NCI-H460 (cell line): ENCODE data around the gene ZBED4. TPM values are rescaled to one million over a fixed set of nuclear protein-coding genes. Genes with fewer than 3 reads are reported as not detected.

Experiments
- DNase-seq: peaks from one replicate; pipeline ENCODE4 v3.0.0-alpha.2; 2016; ENCODE audit warnings: low read depth; ENCODE audit errors: extremely low read depth
- total RNA-seq: library from RNA; depleted of rRNA; stranded (reverse); fragments of >200 nt; shearing (Covaris generic); gene quantifications from 2 replicates; pipeline ENCODE4 v1.2.3, GENCODE V29; 2014

ZBED4 gene
- total RNA-seq, 1 experiment from 2014 or later, result 15.5 TPM

GRCh38 chr22:49877642-49878041 lies 24.0 kb downstream of the ZBED4 start:
- DNase-seq, result no peak

- DNase-seq, result no peak
Observed at GRCh38 chr22:49878206-49878605, 24.6 kb downstream of the ZBED4 start.

- DNase-seq, result no peak
Observed at GRCh38 chr22:49879871-49880270, 26.2 kb downstream of the ZBED4 start.

GRCh38 chr22:49880281-49880680 lies 26.6 kb downstream of the ZBED4 start:
- DNase-seq, result no peak

- no peak for DNase-seq
Observed at GRCh38 chr22:49881856-49882255, 28.2 kb downstream of the ZBED4 start.

- DNase-seq, result no peak
Observed at GRCh38 chr22:49882519-49883293, 29.1 kb downstream of the ZBED4 start.

GRCh38 chr22:49883294-49883640 lies 29.6 kb downstream of the ZBED4 start:
- no peak for DNase-seq

- DNase-seq, result no peak
Observed at GRCh38 chr22:49884075-49884474, 30.4 kb downstream of the ZBED4 start.

- DNase-seq, result no peak
Observed at GRCh38 chr22:49884503-49885260, 31.0 kb downstream of the ZBED4 start.

GRCh38 chr22:49885281-49885680 lies 31.6 kb downstream of the ZBED4 start:
- DNase-seq, result no peak

GRCh38 chr22:49885881-49886280 lies 32.2 kb downstream of the ZBED4 start:
- DNase-seq, result no peak

- no peak for DNase-seq
Observed at GRCh38 chr22:49886346-49887063, 32.9 kb downstream of the ZBED4 start.

- no peak for DNase-seq
Observed at GRCh38 chr22:49887064-49887451, 33.4 kb downstream of the ZBED4 start.

- no peak for DNase-seq
Observed at GRCh38 chr22:49887702-49888101, 34.1 kb downstream of the ZBED4 start.

- no peak for DNase-seq
Observed at GRCh38 chr22:49889071-49889470, 35.4 kb downstream of the ZBED4 start.

GRCh38 chr22:49892226-49892899 lies 38.7 kb downstream of the ZBED4 start:
- DNase-seq, result no peak

GRCh38 chr22:49893025-49893424 lies 39.4 kb downstream of the ZBED4 start:
- no peak for DNase-seq

GRCh38 chr22:49894322-49895054 lies 40.8 kb downstream of the ZBED4 start:
- DNase-seq, result no peak

GRCh38 chr22:49896201-49896600 lies 42.6 kb downstream of the ZBED4 start:
- DNase-seq, result no peak

- no peak for DNase-seq
Observed at GRCh38 chr22:49897015-49897684, 43.5 kb downstream of the ZBED4 start.
